HG03066 (cell line): ENCODE results near the gene ADAMTS19.
"Not testable (repeated sequence)": the region's sequence is repeated elsewhere in the genome, so short reads cannot be mapped to it uniquely, and the experiment has no call there.

Source experiments
- ATAC-seq: cut with Tn5 transposase; IDR thresholded peaks from one replicate; pipeline ENCODE4 v1.9.1; 2021; ENCODE audit warnings: low read depth; ENCODE audit not compliant: unreplicated experiment

The ADAMTS19 gene, protein sequence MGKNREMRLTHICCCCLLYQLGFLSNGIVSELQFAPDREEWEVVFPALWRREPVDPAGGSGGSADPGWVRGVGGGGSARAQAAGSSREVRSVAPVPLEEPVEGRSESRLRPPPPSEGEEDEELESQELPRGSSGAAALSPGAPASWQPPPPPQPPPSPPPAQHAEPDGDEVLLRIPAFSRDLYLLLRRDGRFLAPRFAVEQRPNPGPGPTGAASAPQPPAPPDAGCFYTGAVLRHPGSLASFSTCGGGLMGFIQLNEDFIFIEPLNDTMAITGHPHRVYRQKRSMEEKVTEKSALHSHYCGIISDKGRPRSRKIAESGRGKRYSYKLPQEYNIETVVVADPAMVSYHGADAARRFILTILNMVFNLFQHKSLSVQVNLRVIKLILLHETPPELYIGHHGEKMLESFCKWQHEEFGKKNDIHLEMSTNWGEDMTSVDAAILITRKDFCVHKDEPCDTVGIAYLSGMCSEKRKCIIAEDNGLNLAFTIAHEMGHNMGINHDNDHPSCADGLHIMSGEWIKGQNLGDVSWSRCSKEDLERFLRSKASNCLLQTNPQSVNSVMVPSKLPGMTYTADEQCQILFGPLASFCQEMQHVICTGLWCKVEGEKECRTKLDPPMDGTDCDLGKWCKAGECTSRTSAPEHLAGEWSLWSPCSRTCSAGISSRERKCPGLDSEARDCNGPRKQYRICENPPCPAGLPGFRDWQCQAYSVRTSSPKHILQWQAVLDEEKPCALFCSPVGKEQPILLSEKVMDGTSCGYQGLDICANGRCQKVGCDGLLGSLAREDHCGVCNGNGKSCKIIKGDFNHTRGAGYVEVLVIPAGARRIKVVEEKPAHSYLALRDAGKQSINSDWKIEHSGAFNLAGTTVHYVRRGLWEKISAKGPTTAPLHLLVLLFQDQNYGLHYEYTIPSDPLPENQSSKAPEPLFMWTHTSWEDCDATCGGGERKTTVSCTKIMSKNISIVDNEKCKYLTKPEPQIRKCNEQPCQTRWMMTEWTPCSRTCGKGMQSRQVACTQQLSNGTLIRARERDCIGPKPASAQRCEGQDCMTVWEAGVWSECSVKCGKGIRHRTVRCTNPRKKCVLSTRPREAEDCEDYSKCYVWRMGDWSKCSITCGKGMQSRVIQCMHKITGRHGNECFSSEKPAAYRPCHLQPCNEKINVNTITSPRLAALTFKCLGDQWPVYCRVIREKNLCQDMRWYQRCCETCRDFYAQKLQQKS

DNA sequence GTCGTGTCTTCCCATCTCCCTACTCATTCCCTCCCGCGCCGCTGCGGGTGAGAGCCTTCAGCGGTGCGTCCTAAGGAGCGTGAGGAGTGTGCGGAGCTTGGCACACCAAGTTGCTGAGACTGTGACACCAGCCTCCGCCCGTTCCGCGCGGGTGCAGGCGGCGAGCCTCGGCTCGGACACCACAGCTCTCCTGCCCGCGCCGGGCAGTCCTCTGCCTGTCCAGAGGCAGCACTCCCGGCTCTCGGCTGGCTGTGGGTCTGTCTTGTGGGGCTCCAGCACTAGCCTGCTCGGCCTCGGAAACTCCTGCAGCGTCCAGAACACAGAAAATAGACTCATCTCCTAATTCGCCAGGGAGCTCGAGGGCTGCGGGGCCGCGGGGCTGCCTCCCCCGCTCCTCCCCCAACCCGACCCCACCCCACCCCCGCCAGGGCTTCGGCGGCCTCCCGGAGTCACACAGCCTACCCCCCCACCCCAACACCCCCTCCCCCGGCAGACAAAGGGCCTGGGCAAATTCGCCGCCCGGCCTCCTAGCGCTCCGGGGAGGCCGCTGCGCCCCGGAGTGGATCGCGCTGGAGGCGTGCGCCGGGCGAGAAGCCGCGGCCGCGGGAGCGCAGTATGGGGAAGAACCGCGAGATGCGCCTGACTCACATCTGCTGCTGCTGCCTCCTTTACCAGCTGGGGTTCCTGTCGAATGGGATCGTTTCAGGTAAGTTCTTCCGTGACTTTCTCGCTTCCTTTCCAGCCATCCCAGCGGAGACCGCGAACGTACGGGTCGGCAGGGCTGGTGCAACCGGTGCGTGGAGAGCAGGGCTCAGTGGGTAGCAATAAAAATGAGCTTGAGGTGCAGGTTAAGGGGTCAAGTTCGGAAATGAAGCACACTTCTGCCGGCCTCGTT, at the start of gene ADAMTS19:
TSS of gene ADAMTS19 (plus strand) at position 522 of the 895 bp plus-strand sequence. CDS start at position 616, 94 bp downstream.
- no peak for ATAC-seq

DNA sequence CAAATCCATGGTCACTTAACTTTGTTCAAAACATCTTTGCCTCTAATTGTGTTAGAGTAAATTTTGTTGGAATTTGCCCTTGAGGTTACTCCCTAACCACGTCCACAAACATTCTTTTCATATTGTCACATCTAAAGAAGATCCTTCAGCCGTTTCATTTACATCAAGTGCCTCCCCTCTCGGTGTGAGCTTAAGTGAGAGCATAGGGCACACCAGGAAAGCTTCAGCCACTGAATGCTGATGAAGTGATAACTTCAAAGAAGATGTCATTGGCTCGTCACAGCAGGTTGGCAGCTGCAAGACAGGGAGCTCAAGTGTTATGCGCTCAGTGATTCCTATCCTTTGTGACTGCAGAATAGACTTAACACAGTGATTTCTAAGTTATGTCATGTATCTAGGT, 49.6 kb upstream of the ADAMTS19 start:
- no peak for ATAC-seq

DNA sequence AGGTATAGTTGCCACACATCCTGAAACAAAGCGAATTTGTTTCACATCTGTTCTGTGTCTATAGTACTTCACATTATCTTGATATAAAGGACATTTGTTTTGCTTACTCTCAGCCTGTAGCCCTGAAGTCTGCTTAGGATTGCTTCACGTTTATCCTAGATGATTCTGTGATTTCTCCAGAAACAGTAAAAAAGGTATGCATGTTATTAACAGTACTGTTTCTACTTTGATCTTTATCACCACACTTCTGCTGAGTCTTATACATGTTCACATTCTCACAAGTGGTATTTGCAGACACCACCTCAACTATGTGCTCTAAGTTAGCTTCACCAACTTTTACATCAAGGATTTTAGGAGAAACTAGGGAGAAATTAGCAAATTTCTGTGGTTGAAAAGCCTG, 47.4 kb upstream of the ADAMTS19 start:
- ATAC-seq = no peak

DNA sequence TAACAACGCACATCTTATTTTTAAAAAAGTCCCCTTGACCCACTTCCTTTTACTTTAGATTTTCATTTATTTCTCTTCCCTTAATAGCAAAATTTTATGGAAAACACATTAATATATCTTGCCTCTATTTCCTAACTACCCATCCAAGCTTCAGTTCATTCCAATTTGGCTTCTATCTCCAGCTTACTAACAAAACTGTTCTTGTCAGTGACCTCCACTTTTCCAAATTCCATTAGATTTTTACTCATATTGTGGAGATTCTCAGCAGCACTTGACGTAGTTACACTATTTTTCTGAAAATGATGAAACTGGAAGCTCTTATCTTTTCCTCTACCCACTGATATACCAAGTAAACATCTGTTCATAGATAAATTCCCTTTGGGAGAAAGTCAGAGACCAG, 46.5 kb upstream of the ADAMTS19 start:
- ATAC-seq = no peak

DNA sequence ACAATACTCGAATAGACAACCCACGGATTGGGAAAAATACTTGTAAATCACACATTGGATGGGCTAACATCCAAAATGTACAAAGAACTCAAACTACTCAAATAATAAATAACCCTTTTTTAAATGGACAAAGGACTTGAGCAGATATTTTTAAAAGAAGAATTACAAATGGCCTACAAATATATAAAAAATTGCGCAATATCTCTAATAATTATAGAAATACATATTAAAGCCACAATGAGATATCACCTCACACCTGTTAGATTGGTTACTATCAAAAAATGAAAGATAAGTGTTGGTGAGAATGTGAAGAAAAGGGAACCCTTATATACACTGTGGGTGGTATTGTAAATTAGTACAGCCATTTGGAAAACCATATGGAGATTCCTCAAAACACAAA, 40.8 kb upstream of the ADAMTS19 start:
- no peak for ATAC-seq

DNA sequence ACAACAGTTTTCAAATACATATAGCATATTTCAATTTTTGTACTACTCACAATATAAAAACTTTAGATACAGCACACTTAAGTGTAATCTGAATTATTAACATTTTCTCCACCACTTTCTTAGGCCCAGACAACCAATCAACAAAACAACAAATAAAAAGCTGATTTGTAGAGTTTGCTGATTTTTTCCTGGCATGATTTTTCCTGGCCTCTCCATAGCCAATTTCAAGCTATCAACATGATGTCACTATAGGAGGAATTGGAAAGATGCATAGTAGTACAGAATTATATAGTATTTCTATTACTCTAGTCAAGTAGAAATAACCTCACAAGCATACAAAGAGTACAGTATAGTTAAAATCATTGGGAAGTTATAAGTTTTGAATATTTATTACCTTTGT, 35.1 kb upstream of the ADAMTS19 start:
- no peak for ATAC-seq

DNA sequence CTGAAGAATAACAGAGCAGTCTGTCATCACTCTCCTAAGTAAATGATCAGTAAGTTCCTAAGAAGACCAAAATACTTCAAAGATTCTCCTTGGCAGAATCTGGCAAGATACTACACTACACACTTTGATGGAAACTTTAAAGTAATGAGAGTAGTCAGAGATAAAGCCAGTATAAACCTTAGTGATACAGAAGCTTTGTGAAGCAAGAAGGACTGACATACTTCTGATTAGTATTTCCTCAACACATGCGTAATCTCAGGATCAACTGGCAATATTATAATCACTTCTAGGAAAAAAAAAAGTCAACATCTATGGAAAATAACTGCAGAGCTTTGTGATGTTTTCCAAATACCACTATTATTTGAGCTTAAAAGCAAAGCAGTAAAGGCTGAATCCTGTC, 34.0 kb upstream of the ADAMTS19 start:
- no peak for ATAC-seq

DNA sequence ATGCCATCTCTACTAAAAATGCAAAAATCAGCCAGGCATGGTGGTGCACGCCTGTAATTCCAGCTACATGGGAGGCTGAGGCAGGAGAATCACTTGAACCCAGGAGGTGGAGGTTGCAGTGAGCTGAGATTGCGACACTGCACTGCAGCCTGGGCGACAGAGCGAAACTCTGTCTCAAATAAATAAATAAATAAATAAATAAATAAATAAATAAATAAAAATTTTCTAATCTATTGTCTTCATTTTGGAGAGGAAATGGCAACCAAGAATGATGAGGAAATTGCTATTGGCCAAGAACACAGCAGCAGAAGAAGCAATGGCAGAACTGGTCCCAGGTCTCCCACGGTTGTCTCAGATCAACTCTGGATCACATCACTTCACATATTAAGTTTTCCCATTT, 31.5 kb upstream of the ADAMTS19 start:
- not testable (repeated sequence) for ATAC-seq

DNA sequence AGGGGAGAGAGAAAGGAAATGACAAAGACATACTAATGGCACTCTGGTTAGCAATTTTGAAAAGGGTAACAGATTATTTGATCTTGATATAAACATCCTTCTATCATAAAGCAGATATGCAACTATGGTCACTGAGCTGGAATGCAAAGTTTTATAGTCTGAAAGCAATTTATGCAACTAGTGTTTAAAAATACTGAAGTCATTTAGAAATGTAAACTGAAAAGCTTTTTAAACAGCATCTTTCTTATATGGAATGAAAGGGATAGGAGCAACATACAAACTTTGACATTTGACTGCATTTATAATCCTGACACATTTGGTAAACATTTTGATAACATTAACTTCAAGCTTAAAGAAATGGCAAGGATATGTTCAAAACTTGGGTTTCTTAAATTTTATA, 28.7 kb upstream of the ADAMTS19 start:
- no peak for ATAC-seq

DNA sequence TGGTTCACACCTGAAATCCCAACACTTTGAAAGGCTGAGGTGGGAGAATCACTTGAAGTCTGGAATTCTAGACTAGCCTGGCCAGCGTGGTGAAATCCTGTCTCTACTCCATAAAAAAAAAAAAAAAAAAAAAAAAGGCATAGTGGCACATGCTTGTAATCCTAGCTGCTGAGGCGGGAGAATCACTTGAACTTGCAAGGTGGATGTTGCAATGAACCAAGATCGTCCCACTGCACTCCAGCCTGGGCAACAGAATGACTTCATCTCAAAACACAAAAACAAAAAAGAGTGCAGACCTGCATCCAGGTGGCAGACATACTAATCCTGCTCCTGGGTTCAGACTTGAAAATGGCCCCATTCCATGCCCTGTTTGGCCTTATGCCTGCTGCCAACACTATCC, 21.8 kb upstream of the ADAMTS19 start:
- ATAC-seq = no peak

DNA sequence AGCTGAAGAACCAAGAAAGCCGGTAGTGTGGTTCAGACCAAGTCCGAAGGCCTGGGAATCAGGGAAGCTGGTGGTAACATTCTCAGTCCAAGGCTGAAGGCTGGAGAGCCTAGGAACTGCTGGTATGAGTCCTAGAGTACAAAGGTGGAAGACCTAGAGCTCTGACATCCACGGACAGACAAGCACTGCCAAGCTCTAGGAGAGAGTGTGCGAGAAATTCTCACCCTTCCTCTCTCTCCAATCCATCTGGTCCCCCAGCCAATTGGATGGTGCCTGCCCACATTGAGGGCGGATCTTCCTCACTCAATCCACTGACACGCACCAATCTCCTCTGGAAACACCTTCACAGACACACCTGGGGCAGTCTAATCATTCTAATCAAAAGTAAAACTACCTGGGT, 19.7 kb upstream of the ADAMTS19 start:
- ATAC-seq = no peak

DNA sequence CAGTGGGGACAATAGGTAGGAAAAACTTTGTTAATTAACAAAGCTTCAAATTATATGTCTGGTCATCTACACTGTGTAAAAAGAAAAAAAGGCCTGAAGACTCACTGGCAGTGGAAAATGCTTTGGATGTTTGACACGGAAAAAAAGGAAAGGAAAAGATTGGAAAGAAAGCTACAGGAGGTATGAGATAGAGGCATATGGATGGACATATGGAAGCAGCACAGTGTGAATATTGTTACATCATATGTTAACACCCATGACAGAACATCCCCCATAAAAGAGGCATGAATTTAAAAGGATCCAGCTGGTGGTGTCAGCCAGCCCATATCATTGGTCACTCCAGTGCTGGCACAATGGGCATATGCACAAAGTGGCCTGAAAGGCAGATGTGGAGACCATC, 19.0 kb upstream of the ADAMTS19 start:
- no peak for ATAC-seq

DNA sequence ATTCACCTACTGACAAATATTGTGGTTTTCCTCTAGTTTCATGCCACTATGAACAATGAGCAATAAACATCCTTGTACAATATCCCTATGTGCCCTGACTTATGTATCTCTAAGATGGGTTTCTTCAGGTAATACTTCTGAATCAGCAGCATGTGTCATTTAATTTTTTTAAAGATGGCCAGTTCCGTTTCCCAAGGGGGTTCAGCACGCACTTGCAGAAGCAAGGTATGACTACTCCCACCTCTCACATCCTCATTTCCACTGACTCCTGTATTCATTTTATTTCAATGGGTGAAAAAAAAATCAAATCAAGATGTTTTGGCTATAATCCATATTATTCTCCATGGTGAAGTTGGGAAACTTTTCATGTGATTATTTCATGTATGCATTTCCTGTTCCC, 14.7 kb upstream of the ADAMTS19 start:
- no peak for ATAC-seq

DNA sequence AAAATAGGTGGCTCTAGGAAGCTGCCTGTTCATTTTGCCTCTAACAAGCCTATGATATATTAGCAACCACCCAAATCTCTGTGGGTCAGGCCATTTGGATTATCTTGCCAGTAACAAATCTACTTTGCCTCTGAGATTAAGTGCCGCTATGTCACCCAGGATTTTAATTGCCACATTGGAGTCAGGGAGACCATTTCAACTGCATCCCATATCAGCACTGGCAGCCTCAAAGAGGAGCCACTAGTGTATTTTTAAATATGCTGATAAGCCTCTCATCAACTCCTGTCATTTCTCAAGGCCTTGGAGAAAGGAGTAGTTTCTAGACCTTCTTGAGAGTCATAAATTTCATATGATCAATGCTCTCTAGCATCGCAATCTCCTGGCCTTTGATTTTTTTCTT, 12.1 kb upstream of the ADAMTS19 start:
- no peak for ATAC-seq

DNA sequence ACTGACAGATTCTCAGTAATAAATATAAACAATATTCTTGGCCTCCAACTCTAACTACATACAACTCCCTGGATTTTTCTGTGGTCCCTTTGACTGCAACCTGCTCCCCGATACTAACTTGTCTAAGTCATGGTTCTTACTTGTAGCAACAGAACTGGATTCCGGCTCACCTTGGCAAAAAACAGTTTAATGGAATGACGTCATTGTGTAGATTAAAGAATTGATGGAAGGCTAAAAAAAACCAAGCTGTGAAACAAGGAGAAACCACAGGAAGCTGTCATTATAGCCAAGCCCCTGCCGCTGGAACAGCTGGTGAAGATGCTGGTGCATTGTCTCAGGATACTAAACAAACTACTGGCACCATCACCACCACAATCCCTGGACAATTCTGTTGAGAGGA, 11.4 kb upstream of the ADAMTS19 start:
- no peak for ATAC-seq

DNA sequence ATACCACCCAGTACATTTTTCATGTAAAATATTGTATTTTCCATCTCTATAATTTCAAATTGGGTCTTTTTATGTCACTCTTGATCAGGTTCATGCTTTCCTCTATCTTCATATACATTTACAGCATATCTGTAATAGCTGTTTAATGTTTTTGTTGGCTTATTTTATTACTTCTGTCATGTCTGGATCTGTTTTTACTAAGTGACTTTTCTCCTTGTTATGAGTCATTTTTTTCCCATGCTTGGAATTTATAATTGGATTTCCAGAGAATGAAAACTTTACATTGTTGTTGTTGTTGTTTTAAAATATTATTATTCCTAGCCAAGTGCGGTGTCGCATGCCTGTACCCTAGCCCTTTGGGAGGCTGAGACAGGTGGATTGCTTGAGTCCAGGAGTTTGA, 5.6 kb upstream of the ADAMTS19 start:
- ATAC-seq = no peak

DNA sequence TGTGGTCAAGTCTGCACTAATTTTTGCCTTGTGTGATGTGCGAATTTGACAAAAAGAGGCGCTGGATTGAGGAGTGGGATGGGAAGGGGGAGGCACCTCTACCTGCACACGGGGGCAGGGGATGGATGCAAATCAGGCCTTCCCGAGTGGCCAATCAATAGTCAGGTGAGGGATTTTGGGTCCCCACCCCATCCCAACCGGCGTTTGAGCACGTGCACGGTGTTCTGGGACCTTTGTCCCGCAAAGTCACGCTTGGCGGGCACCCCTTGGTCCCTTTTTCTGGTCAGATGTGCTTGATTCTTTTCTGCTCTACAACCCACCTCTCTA, 685 bp upstream of the ADAMTS19 start:
- no peak for ATAC-seq

DNA sequence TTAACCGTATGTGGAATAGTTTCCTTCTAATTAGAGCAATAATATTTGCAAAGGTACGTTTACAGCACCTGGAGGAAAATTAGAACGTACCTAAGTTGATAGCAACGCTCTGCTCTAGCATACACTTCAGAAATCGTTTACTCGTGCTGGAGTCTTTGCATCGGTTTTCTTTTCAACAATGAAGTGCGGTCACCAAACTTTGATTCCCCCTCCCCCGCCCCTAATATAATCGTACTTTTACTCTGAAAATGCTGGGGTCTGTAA, 506 bp downstream of the ADAMTS19 start:
- no peak for ATAC-seq

DNA sequence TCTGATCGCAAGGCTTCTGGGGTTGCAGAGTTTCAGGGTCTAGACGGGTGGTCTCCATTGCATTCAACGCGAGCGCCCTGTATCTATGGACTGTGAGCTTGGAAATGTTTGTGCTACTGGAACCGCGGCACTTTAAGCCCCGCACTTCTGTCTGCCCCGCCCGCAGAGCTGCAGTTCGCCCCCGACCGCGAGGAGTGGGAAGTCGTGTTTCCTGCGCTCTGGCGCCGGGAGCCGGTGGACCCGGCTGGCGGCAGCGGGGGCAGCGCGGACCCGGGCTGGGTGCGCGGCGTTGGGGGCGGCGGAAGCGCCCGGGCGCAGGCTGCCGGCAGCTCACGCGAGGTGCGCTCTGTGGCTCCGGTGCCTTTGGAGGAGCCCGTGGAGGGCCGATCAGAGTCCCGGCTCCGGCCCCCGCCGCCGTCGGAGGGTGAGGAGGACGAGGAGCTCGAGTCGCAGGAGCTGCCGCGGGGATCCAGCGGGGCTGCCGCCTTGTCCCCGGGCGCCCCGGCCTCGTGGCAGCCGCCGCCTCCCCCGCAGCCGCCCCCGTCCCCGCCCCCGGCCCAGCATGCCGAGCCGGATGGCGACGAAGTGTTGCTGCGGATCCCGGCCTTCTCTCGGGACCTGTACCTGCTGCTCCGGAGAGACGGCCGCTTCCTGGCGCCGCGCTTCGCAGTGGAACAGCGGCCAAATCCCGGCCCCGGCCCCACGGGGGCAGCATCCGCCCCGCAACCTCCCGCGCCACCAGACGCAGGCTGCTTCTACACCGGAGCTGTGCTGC, 1.0 kb downstream of the ADAMTS19 start:
- ATAC-seq = no peak
